GM18520 (cell line): ENCODE data around the gene HP1BP3.

ENCODE experiments used
- ATAC-seq: cut with Tn5 transposase; IDR thresholded peaks from one replicate; pipeline ENCODE4 v1.9.1; 2021; ENCODE audit not compliant: unreplicated experiment

The HP1BP3 gene

GRCh38 chr1:20712215-20712577 is 74.9 kb downstream of the HP1BP3 start:
- ATAC-seq: no peak

DNA sequence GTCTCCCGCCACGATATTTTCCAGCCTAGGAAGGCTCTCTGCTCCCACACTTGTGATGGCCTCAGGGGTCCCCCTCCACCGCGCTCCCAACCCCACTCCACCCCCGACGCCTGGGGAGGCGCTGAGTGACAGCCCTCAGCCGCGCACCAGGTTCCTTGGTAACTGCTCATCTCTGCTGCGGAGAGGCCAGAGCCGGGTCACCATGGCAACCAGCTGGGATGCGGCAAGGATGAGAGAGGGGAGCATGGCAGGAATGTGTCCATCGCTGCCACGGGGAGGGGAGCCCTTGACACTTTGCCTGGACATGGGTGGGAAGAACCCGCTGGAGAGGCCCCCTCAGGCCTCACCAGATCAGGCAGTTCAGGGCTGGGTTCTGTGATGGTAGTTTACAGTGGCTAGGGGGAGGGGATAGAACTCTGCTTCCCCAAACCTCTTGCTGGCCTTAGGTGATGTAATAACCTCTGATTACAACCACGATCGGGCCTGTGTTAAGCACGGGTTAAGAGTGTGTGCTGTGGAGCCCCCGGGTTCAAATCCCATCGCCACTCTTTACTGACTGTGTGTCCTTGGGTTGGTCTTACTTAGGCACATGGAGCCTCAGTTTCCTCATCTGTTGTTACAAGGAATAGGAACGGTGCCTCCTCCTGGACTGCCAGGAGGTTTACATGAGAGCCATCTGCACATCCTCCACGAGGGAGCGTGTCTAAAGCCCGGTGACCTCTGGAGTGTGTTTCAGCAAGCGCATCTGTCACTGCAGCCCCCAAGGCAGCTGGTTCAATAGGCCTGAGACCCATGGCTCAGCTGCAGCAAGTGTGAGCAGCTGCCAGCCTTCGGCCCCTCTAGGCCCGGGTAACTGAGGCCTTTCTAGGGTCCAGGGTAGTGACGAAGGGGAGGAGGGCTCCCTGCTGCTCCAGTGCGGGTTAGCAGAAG is 75.6 kb downstream of the HP1BP3 start:
- ATAC-seq: no peak

DNA sequence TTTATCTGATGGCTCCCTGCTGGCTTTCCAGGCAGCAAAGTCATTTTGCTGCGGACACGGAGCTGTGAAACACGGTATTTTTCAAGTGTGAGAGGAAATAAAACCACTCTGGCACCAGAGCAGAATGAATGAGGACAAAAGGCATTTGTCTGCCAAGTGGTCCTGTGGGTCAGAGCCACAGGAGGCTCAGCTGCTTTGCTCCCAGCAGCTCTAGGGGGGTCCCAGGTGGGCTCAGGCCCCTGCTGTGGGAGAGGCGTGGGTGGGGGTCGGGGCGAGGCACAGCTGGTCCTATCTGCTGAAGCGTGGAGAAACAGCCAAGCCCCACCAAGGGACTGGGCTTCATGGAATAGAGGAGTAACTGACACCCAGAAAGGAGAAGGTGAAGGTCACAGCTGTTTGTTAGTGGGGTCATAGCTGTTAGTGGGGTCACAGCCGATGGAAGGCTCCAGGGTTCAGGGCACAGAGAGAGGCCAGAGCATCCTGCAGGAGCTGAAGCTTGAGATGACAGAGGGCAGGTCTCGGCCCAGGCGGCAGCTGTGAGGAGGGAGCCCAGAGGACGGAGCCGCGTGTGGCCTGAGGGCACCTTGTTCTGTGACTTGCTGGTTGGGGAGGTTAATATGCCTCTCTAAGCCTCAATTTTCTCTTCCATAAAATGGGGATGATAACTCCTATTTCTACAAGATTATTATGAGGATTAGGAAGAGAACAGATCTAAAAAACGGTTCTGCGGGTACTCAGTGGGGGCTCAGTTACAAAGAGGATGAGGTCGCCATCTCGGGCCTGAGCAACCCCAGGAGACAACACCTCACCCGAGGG is 76.4 kb downstream of the HP1BP3 start:
- ATAC-seq: no peak

DNA sequence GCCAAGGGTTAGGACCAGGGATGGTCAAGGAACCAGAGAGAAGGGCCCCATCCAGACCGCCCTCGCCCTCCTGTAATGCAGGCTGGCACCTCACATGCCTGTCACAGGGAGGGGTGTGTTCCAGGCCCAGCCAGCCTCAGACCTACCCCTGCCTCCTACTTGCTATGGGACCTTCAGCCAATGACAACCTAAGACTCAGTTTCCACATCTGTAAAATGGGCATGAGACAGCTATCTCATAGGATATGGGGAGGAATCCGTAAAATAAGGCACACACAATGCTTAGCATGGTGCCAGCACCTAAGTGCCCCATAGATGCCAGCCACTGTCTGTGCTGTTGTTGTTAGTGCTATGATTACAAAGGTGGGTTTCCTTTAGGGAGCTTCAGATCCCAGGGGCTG is 77.2 kb downstream of the HP1BP3 start:
- ATAC-seq: no peak

GRCh38 chr1:20708891-20709290 is 78.2 kb downstream of the HP1BP3 start:
- no peak for ATAC-seq

DNA sequence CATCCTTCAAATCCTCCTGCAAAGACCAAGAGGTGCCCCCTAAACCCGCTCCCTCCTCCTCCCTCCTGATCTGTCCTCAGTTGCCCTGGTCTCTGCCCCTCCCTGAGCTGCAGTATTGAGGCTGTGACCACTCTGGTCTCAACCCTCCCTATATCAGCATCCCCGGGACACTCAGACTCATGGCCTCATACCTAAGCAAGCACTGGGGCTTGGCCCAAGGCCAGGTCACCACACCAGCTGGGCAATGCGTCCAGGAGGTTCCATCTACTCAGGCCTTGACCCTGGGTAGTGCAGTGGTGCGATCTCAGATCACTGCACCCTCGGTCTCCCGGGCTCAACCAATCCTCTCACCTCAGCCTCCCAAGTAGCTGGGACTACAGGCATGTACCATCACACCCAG is 79.0 kb downstream of the HP1BP3 start:
- no peak for ATAC-seq

- ATAC-seq: no peak
Measured at GRCh38 chr1:20706841-20707240, 80.3 kb downstream of the HP1BP3 start.

- no peak for ATAC-seq
Measured at GRCh38 chr1:20705203-20705755, 81.8 kb downstream of the HP1BP3 start.

- no peak for ATAC-seq
Measured at GRCh38 chr1:20704390-20705202, 82.5 kb downstream of the HP1BP3 start.

- no peak for ATAC-seq
Measured at GRCh38 chr1:20703124-20703756, 83.9 kb downstream of the HP1BP3 start.

GRCh38 chr1:20702416-20702815 is 84.7 kb downstream of the HP1BP3 start:
- ATAC-seq: no peak

DNA sequence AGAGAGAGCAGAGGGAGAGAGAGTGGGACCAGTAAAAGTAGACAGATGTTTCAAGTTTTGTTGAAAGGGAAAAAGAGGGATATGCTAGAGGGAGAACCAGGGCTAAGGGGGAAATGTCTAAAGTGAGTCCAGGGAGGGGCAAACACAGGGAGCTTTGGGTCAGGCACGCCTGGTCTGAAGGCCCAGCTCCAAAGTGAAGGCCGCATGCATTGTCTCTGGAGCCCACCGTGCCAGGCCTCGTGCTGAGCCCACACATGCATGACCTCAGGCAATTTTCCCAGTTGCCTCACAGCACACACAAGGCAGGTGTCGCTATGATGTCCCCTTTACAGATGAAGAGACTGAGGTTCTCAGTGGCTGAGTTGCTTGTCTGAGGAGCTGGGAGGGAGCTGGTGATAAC is 85.3 kb downstream of the HP1BP3 start:
- ATAC-seq: no peak

- no peak for ATAC-seq
Measured at GRCh38 chr1:20701446-20701845, 85.7 kb downstream of the HP1BP3 start.

DNA sequence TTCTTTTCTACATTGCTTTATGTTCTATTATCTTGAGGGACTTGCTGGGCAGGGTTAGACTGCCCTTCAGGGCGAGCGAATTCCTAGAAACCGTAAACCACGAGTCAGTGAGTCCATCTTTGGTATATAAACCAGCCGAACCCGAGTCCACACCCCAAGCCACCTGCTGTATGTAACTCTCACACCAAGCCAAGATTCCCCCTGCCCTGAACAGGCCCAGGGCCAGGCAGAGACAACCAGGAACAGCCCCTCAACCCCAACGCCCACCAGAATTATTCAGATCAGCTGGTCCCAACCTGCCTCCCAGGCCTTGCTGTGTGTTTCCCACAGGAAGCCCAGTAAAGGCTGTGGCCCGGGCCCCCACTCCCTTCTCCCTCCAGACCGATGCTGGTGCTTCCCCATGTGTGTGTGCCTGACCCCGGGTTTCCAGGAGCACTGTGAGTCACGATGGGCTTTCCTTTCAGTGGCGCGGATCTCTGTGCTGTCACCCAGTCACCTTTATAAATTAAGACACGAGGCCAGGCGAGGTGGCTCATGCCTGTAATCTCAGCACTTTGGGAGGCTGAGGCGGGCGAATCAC is 86.4 kb downstream of the HP1BP3 start:
- no peak for ATAC-seq

GRCh38 chr1:20699558-20699957 is 87.5 kb downstream of the HP1BP3 start:
- no peak for ATAC-seq

DNA sequence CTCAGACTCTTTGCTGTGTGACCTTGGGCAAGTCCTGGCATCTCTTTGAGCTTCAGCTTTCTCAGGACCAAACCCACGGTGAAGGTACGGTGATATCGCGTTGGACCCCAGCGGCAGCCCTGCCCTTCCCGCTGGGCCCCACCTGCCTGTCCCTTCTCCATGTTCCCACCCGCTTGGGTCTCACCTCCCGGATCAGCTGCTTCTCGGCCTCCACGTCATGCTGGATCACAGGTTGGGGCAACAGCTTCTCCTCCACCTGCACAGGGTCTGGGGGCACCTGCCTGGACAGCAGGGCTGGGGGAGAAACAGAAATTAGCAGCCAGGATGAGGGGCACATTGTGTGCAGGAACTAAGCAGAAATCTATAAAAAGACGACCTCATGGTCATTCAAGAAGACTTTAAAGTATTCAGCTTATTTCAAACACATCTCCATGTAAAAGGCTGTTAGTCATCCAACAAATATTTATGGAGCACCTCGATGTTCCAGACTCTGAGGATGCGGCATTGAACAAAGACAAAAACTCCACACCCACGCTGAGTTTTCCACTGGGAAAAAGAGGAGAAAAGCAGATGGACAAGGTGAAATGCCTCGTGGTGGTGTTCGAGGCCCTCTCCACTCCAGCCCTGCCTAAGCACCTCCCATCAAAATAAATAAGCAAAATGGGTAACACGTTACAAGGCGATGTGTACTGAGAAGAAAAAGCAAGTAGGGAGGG is 88.8 kb downstream of the HP1BP3 start:
- ATAC-seq: no peak

- no peak for ATAC-seq
Measured at GRCh38 chr1:20697563-20697962, 89.5 kb downstream of the HP1BP3 start.

GRCh38 chr1:20696397-20697333 is 90.4 kb downstream of the HP1BP3 start:
- no peak for ATAC-seq
